Stimulated activated CD4-positive, alpha-beta T cell treated with anti-CD3 and anti-CD28 coated beads, Interleukin-2, amount 100 ng/mL, for 48 hours (primary cell): ENCODE data around the gene TLE6.
A peak's percentile ranks its signal among the peaks of the same experiment; 100 is the strongest.
"Not testable (repeated sequence)": the region's sequence is repeated elsewhere in the genome, so short reads cannot be mapped to it uniquely, and the experiment has no call there.

Source experiments
- DNase-seq, 2 donors: peaks; one replicate each; pipeline ENCODE4 v3.0.0-alpha.2; 2020

Gene TLE6

DNA sequence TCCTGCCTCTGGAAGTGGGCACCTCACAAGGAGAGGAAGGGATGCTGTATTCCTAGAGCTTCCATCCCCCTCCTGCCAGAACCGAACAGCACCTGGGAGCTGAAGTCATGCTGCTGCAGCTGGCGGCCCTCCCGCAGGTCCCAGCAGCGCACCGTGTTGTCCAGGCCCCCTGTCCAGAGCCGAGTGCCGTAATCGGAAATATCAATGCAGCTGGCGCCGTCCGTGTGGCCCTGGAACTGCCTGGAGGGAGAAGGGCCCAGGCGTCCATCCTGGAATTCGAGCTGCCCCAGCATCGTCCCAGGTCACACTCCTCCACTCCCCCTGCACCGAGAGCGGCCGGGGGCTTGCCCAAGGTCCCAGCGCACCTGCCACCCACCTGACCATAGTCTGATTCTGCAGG, 28.0 kb downstream of the TLE6 start:
- DNase-seq = no peak

DNA sequence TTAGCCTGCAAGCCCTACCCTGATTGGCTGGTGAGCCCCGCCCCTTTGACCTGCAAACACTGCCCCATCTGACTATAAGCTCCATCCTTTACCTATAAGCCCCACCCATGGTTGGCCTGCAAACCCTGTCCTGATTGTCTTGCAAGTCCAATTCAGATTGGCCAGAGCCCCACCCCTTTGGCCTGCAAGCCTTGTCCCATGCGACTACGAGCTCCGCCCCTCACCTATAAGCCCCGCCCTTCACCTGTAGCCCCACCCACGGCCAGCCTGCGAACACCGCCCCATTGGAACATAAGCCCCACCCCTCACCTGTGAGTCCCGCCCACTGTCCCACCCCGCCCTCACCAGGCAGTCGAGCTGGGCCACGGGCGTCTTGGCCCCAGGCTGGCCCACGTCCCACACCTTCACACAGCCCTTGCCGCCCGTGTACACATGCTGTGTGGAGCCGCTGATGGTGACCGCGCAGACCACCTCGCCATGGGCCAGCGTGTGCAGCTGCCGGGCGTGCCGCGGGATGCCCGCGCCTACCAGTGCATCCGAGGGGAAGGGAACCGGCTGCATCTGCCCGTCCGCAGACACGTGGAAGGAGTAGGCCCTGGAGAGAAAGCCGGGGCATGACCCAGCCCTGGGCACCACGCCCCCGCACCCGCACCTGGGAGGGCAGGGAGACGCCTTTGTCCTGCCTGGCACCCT, 28.9 kb downstream of the TLE6 start:
- DNase-seq = peak in 1 of 2 donors; percentile 37

DNA sequence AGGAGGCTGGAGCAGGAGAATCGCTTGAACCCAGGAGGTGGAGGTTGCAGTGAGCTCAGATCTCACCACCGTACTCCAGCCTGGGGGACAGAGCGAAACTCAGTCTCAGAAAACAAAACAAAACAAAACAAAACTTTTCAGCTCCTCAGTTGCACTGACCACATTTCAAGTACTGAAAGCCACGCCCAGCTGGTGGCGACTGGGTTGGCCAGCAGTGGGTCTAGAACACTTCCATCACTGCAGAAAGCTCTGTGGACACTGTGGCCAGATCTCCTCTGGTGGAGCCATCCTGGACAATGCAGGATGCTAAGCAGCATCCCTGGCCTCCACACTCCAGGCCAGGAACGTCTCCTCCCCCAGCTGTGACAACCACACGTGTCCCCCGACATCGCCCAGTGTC, 30.6 kb downstream of the TLE6 start:
- no peak for DNase-seq

DNA sequence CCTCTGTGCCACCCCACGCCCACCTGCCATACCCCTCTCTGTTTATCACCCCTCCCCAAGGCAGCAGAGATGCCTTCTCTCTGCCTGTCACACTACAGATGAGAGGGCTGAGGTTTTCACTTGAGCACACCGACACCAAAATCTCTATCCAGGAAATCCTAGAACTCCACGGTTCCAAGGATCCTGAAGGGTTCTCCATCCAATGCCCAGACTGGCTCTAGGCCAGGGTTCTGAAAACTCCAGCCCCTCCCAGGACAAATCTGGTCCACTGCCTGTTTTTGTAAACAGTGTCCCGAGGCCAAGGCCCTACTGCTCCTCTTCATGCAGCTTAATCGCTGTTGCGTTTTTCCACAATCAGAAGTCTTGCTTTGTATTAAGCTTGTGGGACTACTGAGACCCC, 31.6 kb downstream of the TLE6 start:
- no peak for DNase-seq

DNA sequence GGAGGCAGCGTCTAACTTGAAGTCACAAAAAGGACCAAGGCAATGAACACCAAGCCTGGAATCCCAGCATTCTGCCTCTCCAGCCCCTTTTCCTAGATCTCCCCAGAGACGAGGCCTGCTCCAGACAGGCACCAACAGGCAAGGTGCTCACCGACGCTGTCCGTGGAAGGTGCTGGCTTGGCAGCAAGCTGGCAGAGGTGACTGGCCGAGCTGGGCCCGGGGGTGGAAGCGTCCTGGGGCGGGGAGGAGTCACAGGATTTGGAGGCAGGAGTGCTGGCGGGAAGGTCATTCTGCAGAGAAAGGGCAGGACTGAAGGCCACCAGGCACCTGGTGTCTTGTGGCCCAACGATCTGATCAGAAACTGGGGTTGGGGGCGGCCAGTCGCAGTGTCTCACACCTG, 33.5 kb downstream of the TLE6 start:
- DNase-seq = no peak

DNA sequence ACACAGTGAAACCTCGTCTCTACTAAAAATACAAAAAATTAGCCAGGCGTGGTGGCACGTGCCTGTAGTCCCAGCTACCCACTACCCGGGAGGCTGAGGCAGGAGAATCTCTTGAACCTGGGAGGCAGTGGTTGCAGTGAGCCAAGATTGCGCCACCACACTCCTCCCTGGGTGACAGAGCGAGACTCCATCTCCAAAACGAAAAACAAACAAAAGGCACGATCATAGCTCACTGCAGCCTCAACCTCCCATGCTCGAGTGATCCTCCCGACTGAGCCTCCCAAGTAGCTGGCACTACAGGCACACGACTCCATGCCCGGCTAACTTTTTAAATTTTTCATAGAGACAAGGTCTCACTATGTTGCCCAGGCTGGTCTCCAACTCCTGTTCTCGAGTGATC, 34.7 kb downstream of the TLE6 start:
- DNase-seq = not testable (repeated sequence)

DNA sequence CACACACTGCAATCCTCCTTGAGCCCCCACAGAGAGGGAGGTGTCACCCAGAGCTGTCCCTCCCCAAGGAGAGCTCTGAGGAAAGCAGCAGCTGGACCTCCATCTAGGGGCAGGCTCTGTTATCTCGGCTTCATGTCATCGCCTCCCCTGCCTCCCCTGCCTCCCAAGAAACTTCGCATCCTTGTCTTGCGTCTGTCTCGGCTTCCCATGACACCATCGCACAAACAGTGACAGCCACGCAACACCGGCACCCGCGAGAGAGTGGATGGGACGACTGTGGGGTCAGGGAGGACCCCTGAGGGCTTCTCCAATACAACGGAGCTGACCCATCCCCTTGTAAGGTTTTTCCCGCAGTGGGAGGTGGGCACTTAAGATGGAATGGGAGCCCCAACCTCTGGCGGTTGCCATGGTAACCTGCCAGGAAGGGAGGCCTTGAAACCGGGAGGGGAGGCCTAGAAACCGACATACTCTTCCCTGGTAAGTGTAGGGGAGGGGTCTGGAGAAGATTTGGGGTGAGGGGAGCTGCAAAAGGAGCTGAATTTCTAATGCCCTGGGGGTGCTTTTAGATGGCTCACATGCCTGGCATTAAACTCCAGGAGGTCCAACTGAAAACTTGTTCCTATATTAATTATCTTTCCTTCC, 35.4 kb downstream of the TLE6 start:
- DNase-seq = no peak

DNA sequence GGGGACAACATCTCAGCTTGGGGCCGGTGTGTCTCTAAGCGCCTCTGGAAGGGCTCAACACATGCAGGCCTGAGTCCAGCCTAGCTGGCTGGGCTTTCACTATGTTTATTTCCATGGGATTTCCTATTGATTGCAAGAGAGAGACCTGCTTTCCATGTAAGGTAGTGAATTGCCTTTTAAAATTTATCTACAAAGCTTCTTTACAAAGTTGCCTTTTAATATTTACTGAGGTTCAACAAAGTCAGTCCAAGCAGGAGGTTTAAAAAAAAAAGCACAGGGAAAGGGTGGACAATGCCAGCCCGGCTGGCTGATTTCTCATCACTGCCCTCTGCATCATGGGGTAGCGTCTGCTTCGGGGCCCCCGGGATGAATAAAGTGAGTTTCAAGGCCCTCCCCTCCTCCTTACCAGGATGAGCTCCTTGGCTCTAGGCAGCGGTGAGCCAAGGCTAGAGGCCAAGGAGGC, 35.9 kb downstream of the TLE6 start:
- no peak for DNase-seq

DNA sequence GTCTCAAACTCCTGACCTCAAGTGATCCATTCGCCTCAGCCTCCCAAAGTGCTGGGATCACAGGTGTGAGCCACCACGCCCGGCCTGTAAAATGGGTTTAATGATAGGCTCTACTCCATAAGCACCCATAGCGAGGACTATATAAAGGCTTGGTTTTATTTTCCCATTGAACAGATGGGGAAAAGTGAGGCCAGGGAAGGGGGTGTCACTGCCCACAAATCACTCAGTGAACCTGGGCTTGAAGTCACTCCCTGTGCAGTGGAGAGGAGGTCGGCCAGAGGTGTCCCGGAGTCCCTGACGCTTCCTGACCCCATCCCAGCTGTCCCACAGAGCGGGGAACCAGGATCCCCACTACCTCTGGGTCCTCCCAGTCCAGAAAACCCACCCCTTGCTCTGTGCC, 36.8 kb downstream of the TLE6 start:
- DNase-seq = no peak

DNA sequence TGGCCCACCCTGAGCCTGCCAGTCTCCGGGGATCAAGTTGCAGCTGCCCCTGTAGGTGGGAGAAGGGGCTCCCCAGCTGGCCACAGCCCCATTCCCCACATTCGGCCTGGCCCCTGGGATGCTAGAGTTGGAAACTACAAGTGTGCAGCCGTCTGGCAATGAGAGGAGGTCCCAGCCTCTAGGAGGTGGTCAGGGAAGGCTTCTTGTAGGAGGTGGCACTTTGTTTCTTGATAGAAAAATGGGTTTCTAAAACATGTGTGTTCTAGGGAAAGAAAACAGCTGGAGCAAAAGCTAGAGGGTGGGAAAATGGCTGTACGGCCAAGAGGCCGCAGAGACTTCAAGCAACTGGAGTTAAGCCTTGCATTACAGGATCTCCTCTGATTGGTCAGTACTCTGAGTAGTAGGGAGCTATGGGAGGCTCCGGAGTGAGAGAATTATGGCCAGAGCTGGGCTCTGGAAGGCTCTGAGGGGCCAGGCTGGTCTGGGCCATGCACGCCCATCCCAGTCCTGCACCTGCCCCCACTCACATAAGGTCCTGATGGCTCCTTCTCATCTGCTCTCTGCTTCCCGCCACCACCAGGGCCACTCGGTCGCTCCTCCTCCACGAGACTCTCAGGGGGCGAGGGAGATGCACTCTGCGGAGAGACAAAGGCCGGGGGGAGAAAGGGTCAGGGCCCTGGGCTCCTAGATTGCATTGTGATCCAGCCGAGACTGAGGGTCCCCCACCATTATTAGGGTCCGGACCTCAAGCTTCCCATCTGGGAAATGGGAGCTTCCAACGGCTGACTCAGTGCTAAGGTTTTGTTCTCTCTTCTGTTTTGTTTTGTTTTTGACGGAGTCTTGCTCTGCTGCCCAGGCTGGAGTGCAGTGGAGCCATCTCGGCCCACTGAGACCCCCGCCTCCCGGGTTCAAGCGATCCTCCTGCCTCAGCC, 38.0 kb downstream of the TLE6 start:
- no peak for DNase-seq

DNA sequence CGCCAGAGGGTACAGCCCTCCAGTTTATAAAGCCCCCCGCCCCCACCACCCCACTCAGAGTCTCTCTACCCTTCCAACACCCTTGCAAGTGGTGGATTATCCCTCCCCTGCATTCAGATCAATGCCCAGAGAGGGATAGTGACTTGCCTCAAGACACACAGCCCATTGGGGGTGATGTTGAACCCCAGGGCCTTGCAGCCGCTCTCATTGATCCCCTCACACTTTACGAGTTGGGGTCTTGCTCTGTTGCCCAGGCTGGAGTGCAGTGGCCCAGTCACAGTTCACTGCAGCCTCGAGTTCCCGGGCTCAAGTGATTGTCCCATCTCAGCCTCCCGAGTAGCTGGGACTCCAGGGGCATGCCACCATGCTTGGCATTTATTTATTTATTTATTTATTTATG, 40.6 kb downstream of the TLE6 start:
- no peak for DNase-seq

DNA sequence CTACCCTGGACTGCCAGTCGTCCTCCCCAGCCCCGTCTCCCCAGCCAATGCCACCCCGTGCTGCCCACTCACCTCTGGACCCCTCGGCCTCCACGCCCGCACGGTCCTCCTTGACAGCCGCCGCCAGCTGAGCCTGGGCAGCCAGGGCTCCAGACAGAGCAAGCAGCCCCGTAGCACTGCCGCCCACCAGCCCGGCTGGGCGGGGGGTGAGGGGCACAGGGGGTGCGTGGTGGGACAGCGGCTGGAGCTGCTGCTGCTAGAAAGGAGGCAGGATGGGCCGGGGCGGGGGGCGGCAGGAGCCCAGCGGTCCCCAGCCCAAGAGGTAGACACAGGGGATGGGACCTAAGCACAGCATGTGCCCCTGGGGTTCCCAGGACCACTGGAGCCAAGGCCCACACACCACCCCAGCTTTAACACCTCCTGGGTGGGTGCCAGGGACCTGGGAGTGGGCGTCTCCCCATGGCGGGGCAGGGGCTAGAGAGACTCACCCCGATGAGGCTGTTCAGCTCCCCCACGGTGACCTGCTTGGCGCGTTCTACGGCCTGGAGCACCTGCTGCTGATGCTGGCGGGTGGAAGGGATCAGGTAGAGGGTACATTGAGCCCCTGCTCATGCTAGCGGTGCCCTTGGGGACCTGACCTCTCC, 42.0 kb downstream of the TLE6 start:
- DNase-seq = no peak

DNA sequence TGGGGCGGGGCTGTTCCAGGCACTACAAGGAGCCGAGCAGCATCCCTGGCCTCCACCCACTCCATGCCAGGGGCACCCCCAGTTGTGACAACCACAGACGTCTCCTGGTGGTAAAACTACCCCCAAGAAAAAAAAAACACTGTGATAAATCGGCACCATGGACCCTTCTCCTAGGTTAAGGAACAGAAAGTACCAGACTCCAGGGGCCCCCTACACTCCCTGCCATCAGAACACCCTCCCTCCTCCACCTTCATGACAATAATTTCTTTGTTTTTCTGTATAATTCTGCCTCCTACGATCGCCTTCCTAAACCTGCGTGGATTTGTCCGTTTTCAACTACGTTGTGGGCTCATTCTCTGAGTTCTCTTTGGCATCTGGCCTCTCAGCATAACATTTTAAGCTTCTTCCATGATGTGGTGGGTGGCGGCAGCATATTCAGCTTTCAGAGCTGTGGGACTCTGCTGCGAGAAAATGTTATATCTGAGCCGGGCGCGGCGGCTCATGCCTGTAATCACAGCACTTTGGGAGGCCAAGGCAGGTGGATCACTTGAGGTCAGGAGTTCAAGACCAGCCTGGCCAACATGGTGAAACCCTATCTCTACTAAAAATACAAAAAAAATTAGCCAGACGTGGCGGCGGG, 43.1 kb downstream of the TLE6 start:
- no peak for DNase-seq

DNA sequence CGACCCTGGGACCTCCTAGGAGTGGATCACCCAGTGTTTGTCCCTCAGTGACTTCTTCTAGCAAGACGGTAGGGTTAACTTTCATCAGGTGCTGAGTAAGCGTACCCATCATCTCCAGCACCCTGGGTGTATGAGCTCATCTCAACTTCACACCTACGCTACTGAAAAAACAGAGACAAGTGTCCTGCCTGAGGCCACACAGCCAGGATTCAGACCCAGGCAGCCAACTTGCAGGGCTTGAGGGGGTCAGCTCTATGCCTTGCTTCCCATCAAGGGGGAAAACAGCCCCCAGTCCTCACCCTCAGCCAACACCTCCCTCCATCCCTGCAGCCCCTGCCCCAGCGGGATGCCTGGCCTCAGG, 47.1 kb downstream of the TLE6 start:
- DNase-seq = no peak

DNA sequence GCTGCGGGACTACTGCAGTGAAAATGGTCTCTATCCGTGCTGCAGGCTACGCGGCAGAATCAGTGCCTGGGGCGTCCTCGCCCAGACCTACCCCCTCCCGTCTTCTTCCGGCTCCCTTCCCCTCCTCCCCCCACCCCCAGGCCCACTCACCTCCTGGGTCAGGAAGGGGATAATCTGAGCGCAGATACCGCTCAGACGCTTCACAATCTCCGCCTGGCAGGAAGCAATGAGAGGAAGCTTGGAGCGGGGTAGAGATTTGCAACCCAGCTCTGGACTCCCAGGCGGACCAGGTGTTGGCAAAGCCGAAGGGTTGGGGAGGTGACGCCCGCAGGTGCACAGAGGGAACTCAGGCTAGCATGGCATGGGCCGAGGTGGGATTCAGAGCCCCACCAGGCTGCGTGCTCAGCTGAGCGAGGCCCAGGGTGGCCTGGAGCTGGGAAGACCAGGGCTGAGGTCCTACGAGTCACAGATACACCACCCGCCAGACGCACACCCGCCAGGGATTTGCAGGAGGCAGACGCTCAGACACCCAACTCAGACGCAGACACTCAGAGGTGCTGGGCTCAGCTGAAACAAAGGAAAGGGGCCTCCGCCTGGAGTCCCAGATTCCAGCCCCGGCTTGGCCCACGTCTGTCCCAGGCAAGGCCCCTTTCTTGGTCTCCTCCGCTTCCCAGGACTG, 47.6 kb downstream of the TLE6 start:
- no peak for DNase-seq

DNA sequence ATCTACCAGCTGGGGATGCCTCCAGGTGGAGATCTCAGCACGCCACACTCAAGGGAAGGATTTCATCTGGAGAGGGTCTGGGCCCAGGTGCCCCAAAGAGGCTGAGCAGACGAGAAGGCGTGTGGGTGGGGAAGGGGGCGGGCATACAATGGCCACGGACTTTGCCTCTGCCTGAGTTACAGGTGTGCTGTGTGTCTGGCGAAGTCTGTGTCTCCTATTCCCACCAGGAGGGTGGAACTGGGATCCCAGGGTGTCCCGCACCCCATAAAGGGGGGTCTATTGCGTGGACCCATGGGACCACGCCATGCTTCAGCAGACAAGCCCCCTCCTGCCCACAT, 48.2 kb downstream of the TLE6 start:
- no peak for DNase-seq

DNA sequence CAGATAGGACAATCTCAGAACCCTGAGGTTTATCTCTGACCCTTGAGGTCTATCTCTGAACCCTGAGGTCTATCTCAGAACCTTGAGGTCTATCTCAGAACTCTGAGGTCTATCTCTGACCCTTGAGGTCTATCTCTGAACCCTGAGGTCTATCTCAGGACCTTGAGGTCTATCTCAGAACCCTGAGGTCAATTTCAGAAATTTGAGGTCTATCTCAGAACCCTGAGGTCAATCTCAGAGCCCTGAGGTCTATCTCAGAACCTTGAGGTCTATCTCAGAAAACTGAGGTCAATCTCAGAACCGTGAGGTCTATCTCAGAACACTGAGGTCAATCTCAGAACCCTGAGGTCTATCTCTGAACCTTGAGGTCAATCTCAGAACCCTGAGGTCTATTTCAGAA, 49.4 kb downstream of the TLE6 start:
- no peak for DNase-seq

DNA sequence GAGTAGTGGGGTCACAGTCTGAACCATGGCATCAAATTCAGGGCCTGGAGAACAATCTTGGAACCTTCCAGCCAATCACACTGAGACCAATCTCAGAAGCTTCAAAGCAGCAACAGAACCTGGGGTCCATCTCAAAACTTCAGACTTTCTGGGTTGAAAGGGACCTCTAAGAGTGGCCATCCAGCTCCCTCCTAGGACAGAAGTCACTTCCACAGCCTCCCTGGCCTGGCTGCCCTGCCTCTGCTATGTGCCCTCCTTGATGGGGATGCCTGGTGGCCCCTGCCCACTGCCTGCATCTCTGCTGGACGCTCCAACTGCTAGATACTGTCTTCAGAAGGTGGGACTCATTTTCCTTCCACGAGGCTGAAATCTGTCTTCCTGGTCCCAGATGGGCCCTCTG, 49.9 kb downstream of the TLE6 start:
- no peak for DNase-seq

DNA sequence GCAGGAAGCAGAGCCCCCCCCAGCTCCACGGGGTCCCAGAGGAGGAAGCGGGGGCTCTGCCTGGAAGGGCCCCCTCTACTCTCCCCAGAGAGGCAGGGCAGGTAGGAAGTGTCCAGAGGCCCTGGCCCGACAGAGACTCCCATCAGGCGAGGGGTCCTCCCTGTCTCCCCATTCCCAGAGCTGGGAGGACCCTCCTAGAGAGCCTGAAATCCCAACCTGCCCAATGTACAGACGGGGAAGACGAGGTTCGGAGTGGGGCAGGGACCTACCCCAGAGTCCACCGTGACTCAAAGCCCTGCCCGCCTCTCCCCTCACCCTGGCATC, 50.6 kb downstream of the TLE6 start:
- DNase-seq = no peak

DNA sequence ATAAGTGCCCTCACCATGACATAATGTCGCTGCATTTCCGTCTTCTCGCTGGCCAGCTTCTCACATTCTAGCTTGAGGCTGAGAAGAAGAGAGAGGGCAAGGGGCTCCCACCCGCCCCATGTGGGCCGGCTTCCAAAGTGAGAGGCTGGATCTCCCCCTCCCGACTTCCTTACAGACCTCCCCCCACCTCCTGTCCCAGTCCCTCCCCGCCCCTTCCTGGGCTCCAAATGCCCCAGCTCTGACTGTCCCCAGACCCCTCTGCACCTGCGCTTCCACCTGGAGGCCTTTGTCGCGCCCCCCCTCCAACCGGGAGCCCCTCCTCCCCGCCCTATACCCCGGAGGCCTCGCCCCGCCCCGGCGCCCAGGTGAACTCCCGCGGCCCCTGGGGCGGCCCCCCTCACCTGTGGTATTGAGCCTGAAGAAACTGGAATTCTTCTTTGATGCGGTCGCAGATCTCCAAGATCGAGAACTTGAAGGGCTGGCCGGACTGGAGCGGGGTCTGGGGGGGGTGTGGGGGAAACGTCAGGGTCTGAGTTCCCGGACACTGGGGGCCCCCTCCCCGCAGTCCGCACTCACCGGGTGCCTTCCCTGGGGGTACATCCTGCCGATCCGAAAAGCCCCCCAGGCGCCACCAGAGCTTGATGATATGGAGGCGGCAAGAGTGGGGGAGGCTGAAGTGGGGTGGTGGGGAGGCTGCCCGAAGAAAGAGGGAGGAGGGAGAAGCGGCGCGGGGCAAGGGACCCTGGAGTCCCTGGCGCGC, 51.1 kb downstream of the TLE6 start:
- DNase-seq = no peak

DNA sequence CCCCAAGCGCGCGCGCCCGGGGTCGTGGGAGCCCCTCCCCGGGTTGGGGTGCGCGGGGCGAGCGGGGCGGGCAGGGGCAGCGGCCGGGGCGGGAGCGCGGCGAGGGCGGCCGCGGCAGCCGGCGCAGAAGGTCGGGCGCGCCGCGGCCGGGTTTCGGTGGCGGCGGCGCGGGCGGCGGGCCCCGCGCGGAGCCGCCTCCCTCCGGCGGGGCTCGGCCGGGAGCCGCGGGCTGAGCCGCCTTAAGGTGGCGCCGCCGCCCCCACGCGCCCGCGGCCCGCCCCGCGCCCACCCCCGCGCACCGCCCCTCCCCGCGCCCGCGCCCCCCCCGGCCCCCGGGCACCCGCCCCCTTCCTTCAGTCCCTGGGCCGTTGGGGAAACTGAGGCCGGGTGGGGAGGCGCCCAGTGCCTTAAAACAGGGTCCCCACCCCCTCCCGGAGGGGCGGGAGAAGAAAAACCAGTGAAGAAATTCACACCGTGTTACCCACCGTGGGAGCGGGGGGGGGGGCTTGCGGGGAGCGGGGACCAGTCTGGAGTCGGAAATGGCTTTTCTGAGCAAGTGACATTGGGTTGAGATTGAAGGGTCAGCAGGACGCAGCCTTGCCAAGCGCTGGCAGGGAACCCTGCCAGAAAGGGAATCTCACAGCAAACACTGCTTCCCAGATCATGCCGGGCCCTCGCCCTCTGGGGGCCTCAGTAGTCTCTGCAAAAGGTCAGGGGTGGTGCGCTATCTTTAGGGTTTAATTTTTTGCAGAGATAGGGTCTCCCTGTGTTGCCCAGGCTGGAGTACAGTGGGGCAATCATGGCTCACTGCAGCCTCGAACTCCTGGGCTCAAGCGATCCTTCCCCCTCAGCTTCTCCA, 51.9 kb downstream of the TLE6 start, which contains the start of gene TLE2:
Gene TLE2, minus strand, starts transcription at position 216 of the 859 bp plus-strand sequence. CDS start 376 bp downstream, outside the sequence.
- DNase-seq = no peak
